Hypothalamus (tissue), 51 donors: Measurements from ENCODE around the gene MKRN3.

Source experiments
- DNase-seq, 51 donors: peaks; one replicate each; lab custom pipeline; 2025; lab: John Stamatoyannopoulos, UW

MKRN3 gene

DNA sequence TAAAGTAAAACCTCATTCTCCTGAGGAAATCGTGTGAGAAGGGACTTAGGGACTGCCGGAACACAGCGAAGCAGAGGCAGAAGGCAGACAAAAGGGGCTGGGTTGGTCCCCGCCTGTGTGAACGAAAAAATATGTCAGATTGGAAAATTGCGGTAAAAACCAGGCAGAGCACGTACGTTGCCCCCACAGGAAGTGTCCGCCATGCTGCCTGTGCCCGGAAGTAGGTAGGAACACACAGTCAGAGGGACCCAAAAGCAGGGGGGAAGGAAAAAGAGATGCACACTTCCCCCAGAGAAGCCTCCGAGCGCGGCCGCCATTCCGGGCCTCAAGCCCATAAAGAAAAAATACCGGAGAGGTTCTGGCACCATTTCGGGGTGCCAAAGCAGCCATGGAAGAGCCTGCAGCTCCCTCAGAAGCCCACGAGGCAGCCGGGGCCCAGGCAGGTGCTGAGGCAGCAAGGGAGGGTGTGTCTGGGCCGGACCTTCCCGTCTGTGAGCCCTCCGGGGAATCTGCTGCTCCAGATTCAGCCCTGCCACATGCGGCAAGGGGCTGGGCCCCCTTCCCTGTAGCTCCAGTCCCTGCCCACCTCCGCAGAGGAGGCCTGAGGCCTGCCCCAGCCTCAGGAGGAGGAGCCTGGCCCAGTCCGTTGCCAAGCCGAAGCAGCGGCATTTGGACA, at the start of gene MKRN3:
Gene MKRN3, plus strand, starts transcription at position 280 of the 676 bp plus-strand sequence. Its CDS starts 109 bp downstream, at position 389.
- peak in 38 of 51 donors; percentile 14 to 75 (median 40) for DNase-seq

DNA sequence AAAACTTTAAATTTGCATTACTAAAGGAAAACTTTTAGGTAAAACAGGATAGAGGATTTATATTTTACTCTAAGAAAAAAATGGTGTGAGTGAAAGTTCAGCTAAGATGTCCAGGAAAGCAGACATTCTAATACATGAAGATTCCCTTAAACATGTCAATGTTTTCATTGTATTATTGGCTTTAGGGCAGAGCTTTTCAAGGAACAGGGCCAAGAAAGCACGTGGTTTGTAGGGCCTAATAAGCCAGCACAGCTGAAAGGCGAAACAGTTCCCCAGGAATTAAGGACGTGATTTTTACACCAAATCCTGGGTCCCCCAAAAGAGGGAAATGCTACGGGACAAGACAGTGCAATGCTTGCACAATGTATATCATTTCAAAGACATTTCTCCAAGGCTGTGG, 48.6 kb upstream of the MKRN3 start:
- peak in 13 of 51 donors; percentile 2 to 38 (median 7) for DNase-seq

DNA sequence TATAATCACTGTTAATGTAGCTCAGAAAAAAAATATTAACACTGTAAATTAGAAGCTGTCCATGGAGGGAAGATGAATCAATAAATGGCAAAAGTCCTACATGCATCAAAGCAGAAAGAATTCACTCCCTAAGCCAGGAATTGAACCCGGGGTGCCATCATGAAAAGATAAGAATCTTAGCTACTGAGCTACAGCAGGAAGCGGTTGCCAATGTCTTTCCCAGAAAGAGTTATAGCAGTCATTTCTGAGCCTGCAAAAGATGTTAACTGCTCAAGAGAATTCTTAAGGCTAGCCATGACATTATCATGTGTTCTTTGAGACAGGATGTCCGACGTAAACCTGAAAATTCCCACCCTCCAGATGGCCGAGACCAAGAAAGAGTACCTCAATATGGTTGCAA, 47.4 kb upstream of the MKRN3 start:
- DNase-seq: peak in 4 of 51 donors; percentile 5 to 28 (median 14)

DNA sequence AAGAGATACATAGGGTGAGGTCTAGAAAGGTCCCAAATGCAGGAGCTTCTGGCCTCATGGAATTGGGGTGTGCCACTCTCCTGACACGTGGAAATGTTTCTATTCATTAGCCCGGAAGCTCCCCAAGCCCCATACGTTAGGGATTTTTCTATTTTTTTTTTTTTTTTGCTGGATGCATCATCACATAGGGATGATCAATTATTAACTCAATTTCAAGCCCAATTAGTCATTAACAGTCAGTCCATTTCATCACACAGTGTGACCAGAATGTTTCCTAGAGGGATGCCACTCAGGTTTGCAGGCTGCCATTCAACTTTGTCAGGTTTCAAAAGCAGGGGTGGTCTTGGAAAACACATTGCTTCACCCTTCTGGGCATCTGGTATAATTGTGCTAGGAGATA, 40.7 kb upstream of the MKRN3 start:
- DNase-seq: no peak

DNA sequence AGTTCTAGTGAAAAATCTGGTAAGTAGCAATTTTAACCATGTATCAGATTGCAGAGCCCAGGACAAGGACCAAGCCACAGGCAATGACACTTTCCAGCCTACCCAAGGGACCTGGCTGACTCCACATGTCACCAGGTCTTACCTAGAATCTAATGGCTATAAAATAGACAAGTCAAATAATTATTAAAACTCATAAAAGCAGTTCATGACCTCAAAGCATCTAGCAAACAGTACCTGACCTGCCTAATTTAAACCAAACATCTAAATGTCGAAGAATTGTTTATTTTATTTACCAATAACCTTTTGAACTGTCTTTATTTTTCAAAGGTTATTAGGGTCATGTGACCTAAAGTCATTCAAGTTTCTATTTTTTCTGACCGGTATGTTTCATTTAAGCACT, 35.6 kb upstream of the MKRN3 start:
- DNase-seq: no peak

DNA sequence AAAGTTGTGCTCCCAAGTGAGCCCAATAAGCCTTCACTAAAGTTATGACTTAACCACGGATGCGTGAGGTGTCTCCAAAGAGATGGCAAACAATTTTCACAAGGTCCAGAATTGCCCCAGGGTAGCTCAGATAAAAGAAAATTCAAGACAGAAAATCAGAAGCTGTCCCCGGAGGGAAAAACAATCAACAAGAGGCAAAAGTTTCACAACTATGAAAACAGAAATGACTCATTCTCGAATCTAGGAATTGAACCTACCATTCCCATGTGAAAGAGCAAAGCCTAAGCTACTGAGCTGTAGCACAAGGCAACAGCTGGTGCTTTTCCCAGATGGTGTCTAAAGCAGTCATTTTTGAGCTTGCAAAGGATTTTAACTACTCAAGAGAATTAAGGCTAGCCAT, 33.5 kb upstream of the MKRN3 start:
- DNase-seq: peak in 6 of 51 donors; percentile 2 to 20 (median 5)

DNA sequence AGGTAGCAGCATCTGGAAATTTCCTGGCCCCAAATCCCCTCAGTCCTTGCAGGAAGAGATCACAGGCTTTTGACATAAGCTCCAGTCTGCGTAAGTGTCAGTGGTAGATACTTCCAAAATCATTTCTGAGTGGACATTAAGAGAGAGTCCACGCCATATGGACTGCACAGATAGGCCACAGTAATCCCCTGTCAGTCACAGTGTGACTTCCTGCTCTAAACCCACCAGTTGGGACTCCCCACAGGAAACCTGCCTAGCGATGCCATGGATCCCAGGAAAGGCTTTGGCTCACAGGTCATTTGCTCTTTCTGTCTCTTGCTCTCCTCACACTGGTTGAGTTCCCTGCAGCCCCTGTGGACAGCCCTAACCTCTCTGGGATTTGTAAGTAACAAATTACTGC, 28.8 kb upstream of the MKRN3 start:
- DNase-seq: no peak

DNA sequence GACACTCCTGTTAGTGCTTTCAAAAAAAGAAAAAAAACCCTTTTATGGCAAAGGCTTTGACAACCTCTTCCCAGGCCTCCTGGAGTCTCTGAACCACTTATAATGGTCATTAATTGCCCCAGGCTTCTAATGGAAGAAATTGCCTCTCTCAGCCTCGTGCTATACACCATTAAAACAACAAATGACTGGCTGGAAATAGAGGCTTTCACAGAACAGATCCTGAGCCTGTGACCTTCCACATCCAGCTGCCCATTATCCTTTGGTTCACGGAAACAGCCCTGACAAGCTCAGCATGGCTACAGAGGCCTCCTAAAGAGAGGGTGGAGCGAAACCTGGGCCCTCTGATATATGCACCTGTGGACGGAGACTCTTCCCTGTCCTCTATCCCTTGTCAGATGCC, 26.8 kb upstream of the MKRN3 start:
- DNase-seq: no peak

DNA sequence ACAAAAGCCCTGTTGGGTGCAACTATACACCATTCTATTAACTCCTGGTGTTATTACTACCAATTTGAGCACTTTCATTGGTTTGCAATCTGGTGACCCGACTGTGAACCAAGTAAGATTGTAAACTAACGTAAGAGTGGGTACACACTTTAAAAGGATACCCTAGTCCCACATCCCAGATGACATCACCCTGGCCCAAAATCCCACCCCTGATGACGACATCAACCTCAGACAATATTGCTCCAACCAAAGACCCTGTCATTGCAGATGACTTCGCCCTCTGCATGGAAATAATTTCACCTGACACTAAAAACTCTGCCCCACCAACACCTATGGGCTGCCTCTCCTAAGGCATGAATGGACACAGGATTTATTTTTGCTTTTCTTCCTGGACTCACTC, 25.6 kb upstream of the MKRN3 start:
- no peak for DNase-seq

DNA sequence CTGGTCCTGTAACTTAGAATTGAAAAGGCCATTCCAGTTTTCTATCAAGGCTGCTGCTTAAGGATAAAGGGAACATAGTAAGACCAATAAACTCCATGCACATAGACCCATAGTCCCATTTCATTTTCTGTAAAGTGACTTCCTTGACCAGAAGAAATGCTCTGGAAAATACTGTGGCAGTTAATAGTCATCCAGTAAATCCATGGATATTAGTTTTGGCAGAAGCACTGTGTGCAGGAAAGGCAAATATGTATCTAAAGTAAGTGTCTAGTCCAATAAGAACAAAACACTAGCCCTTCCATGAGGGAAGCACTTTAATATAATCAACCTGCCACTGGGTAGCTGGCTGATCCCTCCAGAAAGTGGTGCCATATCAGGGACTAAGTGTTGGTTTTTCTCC, 19.3 kb upstream of the MKRN3 start:
- DNase-seq: no peak

DNA sequence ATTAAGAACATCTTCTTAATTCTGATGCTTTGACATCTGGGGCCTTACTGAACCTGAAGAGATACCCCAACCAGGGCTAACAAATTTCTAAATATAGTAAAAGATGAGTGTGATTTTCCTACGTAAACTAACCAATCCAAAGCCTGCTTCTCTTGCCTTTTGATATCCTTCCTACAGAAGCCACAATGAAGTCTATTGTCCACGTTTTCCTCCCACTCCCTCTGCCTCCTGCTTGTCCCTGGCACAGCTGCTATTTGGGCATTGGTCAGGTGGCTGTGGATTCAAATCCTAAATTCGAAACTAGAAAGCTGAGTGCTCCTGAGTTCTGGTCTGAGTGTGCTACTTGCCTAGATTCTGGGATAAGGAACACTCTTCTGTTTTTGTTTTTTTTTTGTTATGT, 17.4 kb upstream of the MKRN3 start:
- DNase-seq: peak in 3 of 51 donors; percentile 4 to 8 (median 7)

DNA sequence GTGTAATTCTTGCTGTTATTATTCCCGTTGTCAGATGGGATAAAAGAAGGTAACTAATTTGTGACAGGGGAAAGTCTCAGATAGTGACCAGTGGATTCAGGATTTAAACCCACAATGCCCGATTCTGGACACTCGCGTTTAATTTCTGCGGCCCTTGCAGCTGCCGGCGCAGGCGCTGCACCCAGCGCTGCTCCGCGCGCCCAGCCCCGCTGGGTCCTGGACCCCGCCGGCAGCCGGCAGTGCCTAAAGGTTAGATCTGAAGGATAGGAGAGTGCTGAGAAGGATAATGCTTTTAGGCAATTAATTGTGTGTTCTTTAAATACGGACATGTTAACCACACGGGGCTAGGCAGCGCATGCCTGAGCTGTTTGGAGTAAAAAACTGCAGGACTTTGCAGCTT, 3.6 kb upstream of the MKRN3 start:
- DNase-seq: peak in 2 of 51 donors; percentile 6 to 23

DNA sequence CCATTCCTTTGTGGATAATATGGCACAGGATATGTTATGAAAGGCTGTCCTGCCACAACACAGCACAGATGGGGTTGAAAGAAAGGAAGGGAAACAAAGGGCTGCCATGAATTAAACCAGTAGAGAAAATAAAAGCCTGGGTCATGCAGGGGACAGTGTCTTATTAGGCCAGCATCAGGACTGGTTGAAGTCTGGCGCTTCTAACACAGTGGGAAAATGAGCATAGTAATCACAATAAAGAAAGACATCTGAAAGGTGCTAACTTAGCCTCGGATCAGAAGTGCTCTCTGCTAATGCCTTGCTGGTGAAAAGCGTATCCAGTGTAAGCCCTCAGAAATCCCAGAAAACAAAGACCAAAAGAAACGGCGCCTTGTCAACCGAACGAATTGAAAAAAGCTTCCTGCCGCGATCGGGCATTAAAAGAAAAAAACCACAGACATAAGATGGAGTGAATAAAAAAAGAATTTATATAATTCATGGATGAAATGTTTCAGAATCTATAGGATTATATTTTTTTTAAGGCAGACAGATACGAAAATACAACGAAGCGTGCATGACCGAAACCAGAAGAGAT, 566 bp upstream of the MKRN3 start:
- DNase-seq: peak in 1 of 51 donors; percentile 57

DNA sequence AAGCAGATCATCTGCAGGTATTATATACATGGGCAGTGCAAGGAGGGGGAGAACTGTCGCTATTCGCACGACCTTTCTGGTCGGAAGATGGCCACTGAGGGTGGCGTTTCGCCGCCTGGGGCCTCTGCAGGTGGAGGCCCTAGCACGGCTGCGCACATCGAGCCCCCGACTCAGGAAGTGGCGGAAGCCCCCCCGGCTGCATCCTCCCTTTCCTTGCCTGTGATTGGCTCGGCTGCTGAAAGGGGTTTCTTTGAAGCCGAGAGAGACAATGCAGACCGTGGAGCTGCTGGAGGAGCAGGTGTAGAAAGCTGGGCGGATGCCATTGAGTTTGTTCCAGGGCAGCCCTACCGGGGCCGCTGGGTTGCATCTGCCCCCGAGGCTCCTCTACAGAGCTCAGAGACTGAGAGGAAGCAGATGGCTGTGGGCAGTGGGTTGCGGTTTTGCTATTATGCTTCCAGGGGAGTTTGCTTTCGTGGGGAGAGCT, 639 bp downstream of the MKRN3 start:
- DNase-seq: peak in 32 of 51 donors; percentile 6 to 66 (median 34)

DNA sequence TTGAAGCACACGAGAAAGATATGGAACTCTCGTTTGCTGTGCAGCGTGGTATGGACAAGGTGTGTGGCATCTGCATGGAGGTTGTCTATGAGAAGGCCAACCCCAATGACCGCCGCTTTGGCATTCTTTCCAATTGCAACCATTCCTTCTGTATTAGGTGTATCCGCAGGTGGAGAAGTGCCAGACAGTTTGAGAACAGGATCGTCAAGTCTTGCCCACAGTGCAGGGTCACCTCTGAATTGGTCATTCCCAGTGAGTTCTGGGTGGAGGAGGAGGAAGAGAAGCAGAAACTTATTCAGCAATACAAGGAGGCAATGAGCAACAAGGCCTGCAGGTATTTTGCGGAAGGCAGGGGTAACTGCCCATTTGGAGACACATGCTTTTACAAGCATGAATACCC, 1.2 kb downstream of the MKRN3 start:
- DNase-seq: no peak

DNA sequence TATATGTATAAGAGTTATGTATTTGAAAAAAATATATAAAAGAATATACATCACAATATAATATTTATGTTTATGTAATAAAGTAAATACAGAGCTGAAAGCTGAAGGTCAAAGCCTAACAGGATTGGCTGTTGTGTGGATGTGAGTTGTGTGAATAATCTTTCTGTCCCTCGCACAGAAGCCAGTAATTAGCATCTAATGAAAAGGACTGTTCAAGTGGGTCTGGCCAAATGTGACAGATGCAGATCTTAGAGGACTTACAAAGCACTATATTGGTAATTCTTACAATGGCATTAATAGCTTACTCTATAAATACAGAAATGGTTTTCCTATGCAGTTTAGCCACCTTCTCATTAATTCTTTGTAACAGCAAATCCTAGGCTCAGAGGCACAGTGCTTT, 2.4 kb downstream of the MKRN3 start:
- DNase-seq: peak in 7 of 51 donors; percentile 12 to 74 (median 28)

DNA sequence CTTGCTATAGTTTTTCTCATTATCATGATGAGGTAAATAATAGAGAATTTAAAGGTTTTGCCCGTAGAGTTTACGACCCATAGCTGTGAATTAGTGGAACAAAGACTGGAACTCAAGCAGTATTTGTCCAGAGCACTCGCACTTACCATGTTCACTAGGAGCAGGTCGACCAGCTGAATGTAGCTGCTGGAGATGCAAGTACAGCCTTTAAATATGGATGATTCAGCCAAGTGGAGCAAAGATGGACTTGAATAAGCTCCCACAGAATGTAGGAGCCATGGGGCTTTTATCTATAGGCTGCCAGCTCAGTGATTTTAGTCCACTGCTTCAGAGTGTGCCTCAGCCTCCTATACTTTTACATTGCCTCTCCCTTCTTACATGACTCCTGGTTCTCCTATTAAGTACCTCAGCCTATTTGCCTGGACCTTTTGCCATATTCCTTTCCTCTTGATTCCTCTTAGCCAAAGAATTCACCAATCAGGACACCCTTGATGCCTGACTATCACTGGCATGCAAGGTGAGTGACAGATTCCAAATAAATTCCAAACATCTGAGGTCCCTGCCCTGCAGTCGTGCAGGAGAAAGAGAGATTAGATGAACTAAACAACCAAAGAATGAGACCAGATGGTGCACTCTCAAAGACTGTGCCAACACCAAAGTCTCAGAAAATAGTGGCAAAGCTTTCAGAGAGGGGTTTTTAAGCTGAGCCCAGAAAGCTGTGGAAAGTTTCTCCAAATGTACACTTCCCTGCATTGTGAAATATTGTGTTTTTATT, 3.9 kb downstream of the MKRN3 start:
- DNase-seq: no peak

DNA sequence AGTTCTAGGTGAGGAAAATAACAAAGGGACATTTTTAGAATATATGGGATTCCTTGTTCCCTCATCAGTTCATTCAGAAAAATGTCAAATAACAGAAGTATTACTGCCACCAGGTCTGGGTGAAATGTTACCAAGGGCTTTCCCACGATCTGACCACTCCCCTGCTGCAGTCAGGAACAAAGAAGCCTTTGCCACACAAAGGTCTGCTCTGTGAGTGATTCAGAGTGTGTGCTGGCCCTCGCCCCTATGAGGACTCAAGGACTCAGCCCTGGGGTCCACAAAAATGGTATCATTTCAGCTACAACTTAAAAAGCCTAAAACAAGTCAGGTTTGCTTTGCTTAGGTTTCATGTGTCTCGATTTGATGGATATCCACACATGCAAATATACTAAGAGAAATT, 5.0 kb downstream of the MKRN3 start:
- DNase-seq: peak in 20 of 51 donors; percentile 4 to 52 (median 22)

DNA sequence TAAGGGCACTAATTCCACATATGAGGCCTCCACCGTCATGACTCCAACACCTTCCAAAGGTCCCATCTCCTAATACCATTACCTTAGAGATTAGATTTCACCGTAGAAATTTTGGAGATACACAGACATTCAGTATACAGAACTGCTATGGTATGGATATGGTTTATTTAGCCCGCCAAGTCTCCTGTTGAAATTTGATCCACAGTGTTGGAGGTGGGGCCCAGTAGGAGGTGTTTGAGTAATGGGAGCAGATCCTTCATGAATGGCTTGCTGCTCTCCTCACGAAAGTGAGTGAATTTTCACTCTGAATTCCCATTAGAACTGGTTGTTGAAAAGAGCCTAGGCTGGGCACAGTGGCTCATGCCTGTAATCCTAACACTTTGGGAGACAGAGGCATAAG, 7.4 kb downstream of the MKRN3 start:
- DNase-seq: no peak

DNA sequence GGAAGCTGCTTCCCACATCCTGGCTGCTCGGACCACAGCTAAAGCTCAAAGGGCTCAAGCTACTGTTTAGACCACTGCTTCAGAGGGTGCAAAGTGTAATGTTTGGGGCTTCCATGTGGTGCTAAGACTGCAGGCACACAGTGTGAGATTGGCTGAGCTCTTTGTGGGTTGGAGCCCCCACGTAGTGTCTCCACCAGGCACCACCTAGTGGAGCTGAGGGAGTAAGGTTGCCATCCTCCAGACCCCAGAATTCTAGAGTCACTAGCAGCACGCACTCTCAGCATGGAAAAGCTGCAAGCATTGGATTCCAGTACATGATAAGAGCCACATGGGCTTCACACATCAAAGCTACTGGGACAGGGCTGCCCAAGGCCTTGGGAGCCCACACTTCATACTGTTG, 9.3 kb downstream of the MKRN3 start:
- no peak for DNase-seq

DNA sequence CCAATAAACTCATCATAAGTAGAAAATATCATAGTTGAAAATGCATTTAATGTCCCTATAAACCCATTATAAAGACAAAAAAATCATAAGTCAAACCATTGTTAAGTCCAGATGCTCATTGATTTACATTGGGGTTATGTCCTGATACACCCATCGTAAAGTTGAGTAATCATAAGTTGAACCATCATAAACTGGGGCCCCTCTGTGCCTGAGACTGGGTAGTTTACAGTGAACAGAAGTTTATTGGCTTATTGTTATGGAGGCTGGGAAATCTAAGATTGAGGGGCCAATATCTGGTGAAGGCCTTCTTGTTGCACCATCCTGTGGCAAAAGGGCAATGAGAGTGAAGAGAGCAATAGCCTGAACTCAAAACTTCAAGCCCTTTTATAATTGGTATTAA, 10.6 kb downstream of the MKRN3 start:
- no peak for DNase-seq
